Thyroid gland (tissue), 4 donors: ENCODE measurements around the gene ARHGAP22.

Experiments
- POLR2A ChIP-seq, 2 donors: fragments of 450-650 bp; IDR thresholded peaks; one replicate each; pipeline ENCODE4 v1.6.1; 2017; ENCODE audit warnings: antibody characterized with exemption in 2 of 2, mild to moderate bottlenecking in 2 of 2, moderate library complexity in 1 of 2
- TF ChIP-seq, protein P1 (sequence below), 6 experiments: fragments of 200-600 bp in 3 of 6; fragments of 450-650 bp in 3 of 6; sonication (generic) in 3 of 6; IDR thresholded peaks; one replicate each; pipeline ENCODE4 v1.5.1; 2016 to 2019; ENCODE audit warnings: antibody characterized with exemption in 6 of 6, mild to moderate bottlenecking in 2 of 6, inconsistent platforms in 1 of 6, moderate library complexity in 1 of 6

GRCh38 chr10:48410503-48410902, 194.4 kb downstream of the ARHGAP22 start:
- TF ChIP-seq, protein P1, sequence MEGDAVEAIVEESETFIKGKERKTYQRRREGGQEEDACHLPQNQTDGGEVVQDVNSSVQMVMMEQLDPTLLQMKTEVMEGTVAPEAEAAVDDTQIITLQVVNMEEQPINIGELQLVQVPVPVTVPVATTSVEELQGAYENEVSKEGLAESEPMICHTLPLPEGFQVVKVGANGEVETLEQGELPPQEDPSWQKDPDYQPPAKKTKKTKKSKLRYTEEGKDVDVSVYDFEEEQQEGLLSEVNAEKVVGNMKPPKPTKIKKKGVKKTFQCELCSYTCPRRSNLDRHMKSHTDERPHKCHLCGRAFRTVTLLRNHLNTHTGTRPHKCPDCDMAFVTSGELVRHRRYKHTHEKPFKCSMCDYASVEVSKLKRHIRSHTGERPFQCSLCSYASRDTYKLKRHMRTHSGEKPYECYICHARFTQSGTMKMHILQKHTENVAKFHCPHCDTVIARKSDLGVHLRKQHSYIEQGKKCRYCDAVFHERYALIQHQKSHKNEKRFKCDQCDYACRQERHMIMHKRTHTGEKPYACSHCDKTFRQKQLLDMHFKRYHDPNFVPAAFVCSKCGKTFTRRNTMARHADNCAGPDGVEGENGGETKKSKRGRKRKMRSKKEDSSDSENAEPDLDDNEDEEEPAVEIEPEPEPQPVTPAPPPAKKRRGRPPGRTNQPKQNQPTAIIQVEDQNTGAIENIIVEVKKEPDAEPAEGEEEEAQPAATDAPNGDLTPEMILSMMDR (IDR thresholded peaks at IDR 0.05), result no peak
- no peak for TF ChIP-seq POLR2A (IDR thresholded peaks at IDR 0.05)
